ENCODE results near the gene GAA. TPM values are rescaled to one million over a fixed set of nuclear protein-coding genes. Genes with fewer than 3 reads are reported as not detected.
A peak's percentile ranks its signal among the peaks of the same experiment; 100 is the strongest.

The GAA gene
- total RNA-seq, 3 donors from 2014 or later = 40.6 to 80.3 (median 56.5) TPM

GRCh38 chr17:80146121-80147034 is 45.0 kb downstream of the GAA start:
- Histone ChIP-seq H3K27me3 (no peaks in the 10 kb centered on the region), H3K36me3 (peaks cover 5% of the 10 kb centered on the region), H3K4me3 (peak overlapping the region; percentile 94 to 100 (median 96)), H3K27ac (peak overlapping the region; percentile 96 to 98), H3K4me1 (peaks cover 3 to 12% of the 10 kb centered on the region in 2 donors), H3K9me3 (no peaks in the 10 kb centered on the region)
- intact Hi-C loops (cut with DNase I; ENCODE audit: low total_unique reads) = loop anchor here (1.0 kb wide), 1 partner anchor 43 kb away; no protein-coding TSS in a partner anchor
- no peak for DNase-seq (ENCODE audit: low spot score in 2 of 2)
- TF ChIP-seq, protein P1, sequence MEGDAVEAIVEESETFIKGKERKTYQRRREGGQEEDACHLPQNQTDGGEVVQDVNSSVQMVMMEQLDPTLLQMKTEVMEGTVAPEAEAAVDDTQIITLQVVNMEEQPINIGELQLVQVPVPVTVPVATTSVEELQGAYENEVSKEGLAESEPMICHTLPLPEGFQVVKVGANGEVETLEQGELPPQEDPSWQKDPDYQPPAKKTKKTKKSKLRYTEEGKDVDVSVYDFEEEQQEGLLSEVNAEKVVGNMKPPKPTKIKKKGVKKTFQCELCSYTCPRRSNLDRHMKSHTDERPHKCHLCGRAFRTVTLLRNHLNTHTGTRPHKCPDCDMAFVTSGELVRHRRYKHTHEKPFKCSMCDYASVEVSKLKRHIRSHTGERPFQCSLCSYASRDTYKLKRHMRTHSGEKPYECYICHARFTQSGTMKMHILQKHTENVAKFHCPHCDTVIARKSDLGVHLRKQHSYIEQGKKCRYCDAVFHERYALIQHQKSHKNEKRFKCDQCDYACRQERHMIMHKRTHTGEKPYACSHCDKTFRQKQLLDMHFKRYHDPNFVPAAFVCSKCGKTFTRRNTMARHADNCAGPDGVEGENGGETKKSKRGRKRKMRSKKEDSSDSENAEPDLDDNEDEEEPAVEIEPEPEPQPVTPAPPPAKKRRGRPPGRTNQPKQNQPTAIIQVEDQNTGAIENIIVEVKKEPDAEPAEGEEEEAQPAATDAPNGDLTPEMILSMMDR (IDR thresholded peaks at IDR 0.05) = no peak
- no peak for TF ChIP-seq POLR2AphosphoS5 (IDR thresholded peaks at IDR 0.05)

- intact Hi-C loops (cut with DNase I; ENCODE audit: low total_unique reads) = loop anchor here (1.0 kb wide), 1 partner anchor 42 kb away; no protein-coding TSS in a partner anchor
Measured at GRCh38 chr17:80147035-80147822, 45.8 kb downstream of the GAA start, which contains the start of gene EIF4A3. Gene EIF4A3, minus strand, starts transcription at chr17:80147128. Its CDS starts 167 bp downstream, at chr17:80146961.

DNA sequence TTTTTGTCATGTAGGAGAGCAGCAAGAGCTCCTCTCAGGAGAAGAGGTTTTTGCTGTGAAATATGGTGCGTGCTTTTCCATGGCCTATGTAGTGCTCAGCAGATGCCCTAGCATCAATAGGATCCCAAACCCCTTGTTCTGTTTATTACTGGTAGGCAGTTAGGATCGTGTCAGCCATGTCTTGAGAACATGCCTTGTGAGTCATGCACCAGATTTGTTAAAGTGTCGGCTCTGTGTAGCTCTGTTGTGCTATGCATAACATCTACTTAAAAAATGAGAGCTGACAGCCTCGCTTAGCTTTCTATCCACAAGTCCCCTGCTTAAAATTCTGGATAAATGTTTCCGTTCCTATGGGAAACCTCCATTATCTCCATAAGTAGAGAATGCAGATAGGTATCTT is 50.0 kb downstream of the GAA start:
- no peaks in the 10 kb centered on the region for H3K27me3 ChIP-seq
- H3K4me1 ChIP-seq = no peaks in the 10 kb centered on the region
- H3K9me3 ChIP-seq = peaks cover 0 to 5% of the 10 kb centered on the region in 2 donors
- no peak overlapping the region for H3K4me3 ChIP-seq
- peak overlapping the region in 1 of 2 donors; percentile 74 for H3K27ac ChIP-seq
- TF ChIP-seq POLR2A (IDR thresholded peaks at IDR 0.05) = no peak
- TF ChIP-seq, protein P1 (IDR thresholded peaks at IDR 0.05) = no peak
- no peak for TF ChIP-seq POLR2AphosphoS5 (IDR thresholded peaks at IDR 0.05)
- intact Hi-C loops (cut with DNase I; ENCODE audit: low total_unique reads) = no loop called here
- H3K36me3 ChIP-seq = no peaks in the 10 kb centered on the region
- no peak for DNase-seq (ENCODE audit: low spot score in 2 of 2)

More at GRCh38 chr17:80147035-80147822, 45.8 kb downstream of the GAA start, which contains the start of gene EIF4A3:
- H3K4me3 ChIP-seq = peak within 1 kb of the TSS; percentile 94 to 100 (median 96)
- no peaks in the 10 kb centered on the region for H3K9me3 ChIP-seq
- TF ChIP-seq POLR2AphosphoS5 (IDR thresholded peaks at IDR 0.05) (peak; percentile 86 to 98 (median 94)), POLR2A (IDR thresholded peaks at IDR 0.05) (peak; percentile 64)
- TF ChIP-seq, protein P1 (IDR thresholded peaks at IDR 0.05) = no peak
- H3K4me1 ChIP-seq = peaks cover 3 to 12% of the 10 kb centered on the region in 2 donors
- H3K27me3 ChIP-seq = no peaks in the 10 kb centered on the region
- peak; percentile 98 to 99 for DNase-seq (ENCODE audit: low spot score in 2 of 2)
- peaks cover 5% of the 10 kb centered on the region for H3K36me3 ChIP-seq
- peak within 1 kb of the TSS; percentile 96 to 98 for H3K27ac ChIP-seq

DNA sequence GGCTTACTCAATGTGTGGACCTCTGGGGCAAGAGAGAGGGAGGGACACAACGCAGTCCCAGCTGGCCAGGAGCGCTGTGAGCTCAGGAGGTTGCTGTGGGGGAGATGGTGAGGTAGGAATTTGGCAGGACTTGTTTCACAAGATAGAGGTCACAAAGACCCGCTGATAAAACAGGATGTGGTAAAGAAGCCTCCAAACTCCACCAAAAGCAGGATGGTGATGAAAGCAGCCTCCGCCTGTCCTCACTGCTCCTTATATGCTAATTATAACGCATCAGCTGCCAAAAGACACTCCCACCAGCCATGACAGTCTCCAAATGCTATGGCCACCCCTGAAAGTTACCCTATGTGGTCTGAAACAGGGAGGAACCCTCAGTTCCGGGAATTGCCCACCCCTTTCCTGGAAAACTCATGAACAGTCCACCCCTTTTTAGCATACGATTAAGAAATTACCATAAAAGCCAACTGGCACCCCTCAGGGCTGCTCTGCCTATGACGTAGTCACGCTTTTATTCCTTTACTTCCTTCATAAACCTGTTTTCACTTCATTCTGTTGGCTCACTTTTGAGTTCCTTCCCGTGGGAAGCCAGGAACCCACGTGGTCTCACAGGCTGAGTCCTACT is 50.8 kb downstream of the GAA start:
- intact Hi-C loops (cut with DNase I; ENCODE audit: low total_unique reads) = no loop called here
- TF ChIP-seq, protein P1 (IDR thresholded peaks at IDR 0.05) = no peak
- TF ChIP-seq POLR2A (IDR thresholded peaks at IDR 0.05) = no peak
- no peak for TF ChIP-seq POLR2AphosphoS5 (IDR thresholded peaks at IDR 0.05)
- H3K27ac ChIP-seq = peak overlapping the region; percentile 6 to 74
- H3K9me3 ChIP-seq = peaks cover 3 to 5% of the 10 kb centered on the region in 2 donors
- peak overlapping the region in 1 of 3 donors; percentile 1 for H3K4me3 ChIP-seq
- no peak for DNase-seq (ENCODE audit: low spot score in 2 of 2)
- no peaks in the 10 kb centered on the region for H3K27me3 ChIP-seq
- no peaks in the 10 kb centered on the region for H3K36me3 ChIP-seq
- H3K4me1 ChIP-seq = no peaks in the 10 kb centered on the region

All from breast epithelium (tissue), 4 donors.